MM.1S (cell line): ENCODE results near the gene MBD4.
"Not testable (repeated sequence)": the region's sequence is repeated elsewhere in the genome, so short reads cannot be mapped to it uniquely, and the experiment has no call there.

ENCODE experiments used
- DNase-seq: peaks from one replicate; pipeline ENCODE4 v3.0.0-alpha.2; 2015
- H2AFZ ChIP-seq: fragments of 300-600 bp; sonication (generic); 2 replicates; pipeline ENCODE4 v1.6.0; 2016; ENCODE audit warnings: antibody characterized with exemption, low read length
- H3F3A ChIP-seq: fragments of 300-600 bp; sonication (generic); 2 replicates; pipeline ENCODE4 v1.6.1; 2016; ENCODE audit warnings: mild to moderate bottlenecking, antibody characterized with exemption, low read length, moderate library complexity, mixed read lengths; ENCODE audit not compliant: insufficient read depth
- H3K27ac ChIP-seq: fragments of 300-600 bp; sonication (generic); 2 replicates; pipeline ENCODE4 v1.5.1; 2016; ENCODE audit warnings: mild to moderate bottlenecking, low read length
- H3K27me3 ChIP-seq: fragments of 300-600 bp; sonication (generic); replicated peaks from 2 replicates; pipeline ENCODE4 v1.6.0; 2016; ENCODE audit warnings: low read length; ENCODE audit not compliant: insufficient read depth
- H3K36me3 ChIP-seq: fragments of 300-600 bp; sonication (generic); replicated peaks from 2 replicates; pipeline ENCODE4 v1.6.1; 2016; ENCODE audit warnings: mild to moderate bottlenecking, low read length, mixed read lengths; ENCODE audit not compliant: insufficient read depth
- H3K4me1 ChIP-seq: fragments of 300-600 bp; sonication (generic); 2 replicates; pipeline ENCODE4 v1.6.1; 2016; ENCODE audit warnings: low read length, mixed read lengths
- H3K4me2 ChIP-seq: fragments of 300-600 bp; sonication (generic); 2 replicates; pipeline ENCODE4 v1.6.0; 2016; ENCODE audit warnings: low read depth, low read length
- H3K4me3 ChIP-seq: fragments of 300-600 bp; sonication (generic); 2 replicates; pipeline ENCODE4 v1.5.1; 2016; ENCODE audit warnings: low read length, mixed read lengths
- H3K79me2 ChIP-seq: fragments of 300-600 bp; sonication (generic); 2 replicates; pipeline ENCODE4 v1.6.1; 2016; ENCODE audit warnings: mixed run types, low read length, mixed read lengths
- H3K9ac ChIP-seq: fragments of 300-600 bp; sonication (generic); 2 replicates; pipeline ENCODE4 v1.6.1; 2016; ENCODE audit warnings: low read length, mixed read lengths
- H3K9me2 ChIP-seq: fragments of 300-600 bp; sonication (generic); replicated peaks from 2 replicates; pipeline ENCODE4 v1.6.1; 2016; ENCODE audit warnings: mild to moderate bottlenecking, low read length, mixed read lengths; ENCODE audit not compliant: insufficient read depth
- H3K9me3 ChIP-seq: fragments of 300-600 bp; sonication (generic); replicated peaks from 2 replicates; pipeline ENCODE4 v1.6.1; 2016; ENCODE audit warnings: mild to moderate bottlenecking, low read length, mixed read lengths; ENCODE audit not compliant: insufficient read depth
- H4K20me1 ChIP-seq: fragments of 300-600 bp; sonication (generic); 2 replicates; pipeline ENCODE4 v1.6.1; 2016; ENCODE audit warnings: mild to moderate bottlenecking, low read length, moderate library complexity, mixed read lengths; ENCODE audit not compliant: insufficient read depth
- CTCF ChIP-seq: fragments of 300-600 bp; sonication (generic); IDR thresholded peaks from 2 replicates; pipeline ENCODE4 v1.5.1; 2016; ENCODE audit warnings: antibody characterized with exemption, low read length, mixed read lengths
- EZH2 ChIP-seq: fragments of 300-600 bp; sonication (generic); optimal IDR thresholded peaks from 2 replicates; pipeline ENCODE3; 2017; ENCODE audit warnings: low read depth, mild to moderate bottlenecking, antibody characterized with exemption, low read length, mixed read lengths
- EZH2phosphoT487 ChIP-seq: fragments of 300-600 bp; sonication (generic); IDR thresholded peaks from 2 replicates; pipeline ENCODE4 v1.6.1; 2018; ENCODE audit warnings: antibody characterized with exemption, low read length

MBD4 gene

GRCh38 chr3:129389572-129389937 is 50.2 kb downstream of the MBD4 start:
- Histone ChIP-seq H3K36me3 (no peaks in the 10 kb centered on the region), H4K20me1 (no peaks in the 10 kb centered on the region), H3K4me3 (no peak overlapping the region), H3K9ac (no peak overlapping the region), H3K4me2 (no peak overlapping the region), H3K79me2 (peaks cover 2% of the 10 kb centered on the region), H3K9me3 (no peaks in the 10 kb centered on the region), H3K4me1 (no peaks in the 10 kb centered on the region), H3K27ac (no peak overlapping the region), H3K9me2 (no peaks in the 10 kb centered on the region), H2AFZ (no peak overlapping the region), H3K27me3 (no peaks in the 10 kb centered on the region), H3F3A (no peaks in the 10 kb centered on the region)
- no peak for DNase-seq
- TF ChIP-seq EZH2 (no peak), EZH2phosphoT487 (no peak), CTCF (no peak)

GRCh38 chr3:129388791-129389571 is 50.8 kb downstream of the MBD4 start:
- not testable (repeated sequence) for DNase-seq

GRCh38 chr3:129387487-129387886 is 52.3 kb downstream of the MBD4 start:
- Histone ChIP-seq H4K20me1 (no peaks in the 10 kb centered on the region), H3K36me3 (no peaks in the 10 kb centered on the region), H2AFZ (no peak overlapping the region), H3F3A (no peaks in the 10 kb centered on the region; the same call in 1 of the 2 replicates), H3K27ac (no peak overlapping the region), H3K4me2 (no peak overlapping the region), H3K9me3 (no peaks in the 10 kb centered on the region), H3K4me3 (no peak overlapping the region), H3K27me3 (no peaks in the 10 kb centered on the region), H3K9me2 (no peaks in the 10 kb centered on the region), H3K9ac (no peak overlapping the region), H3K79me2 (no peaks in the 10 kb centered on the region), H3K4me1 (no peaks in the 10 kb centered on the region)
- no peak for TF ChIP-seq EZH2
- TF ChIP-seq EZH2phosphoT487 = no peak
- no peak for TF ChIP-seq CTCF
- DNase-seq = no peak

More at GRCh38 chr3:129388791-129389571, 50.8 kb downstream of the MBD4 start:
- H2AFZ ChIP-seq, H3K4me3 ChIP-seq, H3K27ac ChIP-seq, H3K4me2 ChIP-seq, H4K20me1 ChIP-seq, H3K9ac ChIP-seq, H3K9me3 ChIP-seq, H3K27me3 ChIP-seq, H3K36me3 ChIP-seq, H3K79me2 ChIP-seq, H3F3A ChIP-seq, H3K9me2 ChIP-seq, H3K4me1 ChIP-seq: not testable (repeated sequence)

GRCh38 chr3:129386984-129387383 is 52.8 kb downstream of the MBD4 start:
- no peak overlapping the region for H2AFZ ChIP-seq
- H3K4me2 ChIP-seq = no peak overlapping the region
- no peak overlapping the region for H3K4me3 ChIP-seq
- no peaks in the 10 kb centered on the region for H3K4me1 ChIP-seq
- H3K79me2 ChIP-seq = no peaks in the 10 kb centered on the region
- no peaks in the 10 kb centered on the region; the same call in 1 of the 2 replicates for H3F3A ChIP-seq
- TF ChIP-seq CTCF (no peak), EZH2phosphoT487 (no peak), EZH2 (no peak)
- no peak overlapping the region for H3K9ac ChIP-seq
- no peaks in the 10 kb centered on the region for H3K9me2 ChIP-seq
- no peaks in the 10 kb centered on the region for H4K20me1 ChIP-seq
- no peaks in the 10 kb centered on the region for H3K36me3 ChIP-seq
- H3K27me3 ChIP-seq = no peaks in the 10 kb centered on the region
- no peak overlapping the region for H3K27ac ChIP-seq
- DNase-seq = no peak
- no peaks in the 10 kb centered on the region for H3K9me3 ChIP-seq

- H3K36me3 ChIP-seq, H3K9ac ChIP-seq, H3K27ac ChIP-seq, H3K9me3 ChIP-seq, H3K79me2 ChIP-seq, H3K4me3 ChIP-seq, H3K4me2 ChIP-seq, DNase-seq, H3K27me3 ChIP-seq, H4K20me1 ChIP-seq, H3F3A ChIP-seq, H3K4me1 ChIP-seq, H3K9me2 ChIP-seq, H2AFZ ChIP-seq: not testable (repeated sequence)
These were observed 54.2 kb downstream of the MBD4 start for GRCh38 chr3:129385507-129385906.
